Smooth muscle cell (in vitro differentiated cells): ENCODE results near the gene DRAM1. TPM values are rescaled to one million over a fixed set of nuclear protein-coding genes. Genes with fewer than 3 reads are reported as not detected.
A peak's percentile ranks its signal among the peaks of the same experiment; 100 is the strongest.

ENCODE experiments used
- DNase-seq: peaks from one replicate; lab custom pipeline; 2025; ENCODE audit not compliant: unreplicated experiment; lab: John Stamatoyannopoulos, UW
- H2AFZ ChIP-seq: fragments of 200-600 bp; sonication (generic); 2 replicates; pipeline ENCODE4 v1.6.0; 2016; ENCODE audit warnings: antibody characterized with exemption, low read depth, mild to moderate bottlenecking
- H3F3A ChIP-seq: fragments of 200-600 bp; sonication (generic); 2 replicates; pipeline ENCODE4 v1.6.0; 2017; ENCODE audit warnings: antibody characterized with exemption, low read depth
- H3K27ac ChIP-seq: fragments of 200-600 bp; sonication (generic); 2 replicates; pipeline ENCODE4 v1.5.1; 2016; ENCODE audit warnings: low read depth, mild to moderate bottlenecking
- H3K27me3 ChIP-seq: fragments of 200-600 bp; sonication (generic); 2 replicates; pipeline ENCODE4 v1.6.1; 2016; ENCODE audit warnings: low read depth, mild to moderate bottlenecking
- H3K36me3 ChIP-seq: fragments of 200-600 bp; sonication (generic); 2 replicates; pipeline ENCODE4 v1.5.1; 2016; ENCODE audit warnings: low read depth
- H3K4me1 ChIP-seq: fragments of 200-600 bp; sonication (generic); 2 replicates; pipeline ENCODE4 v1.5.1; 2016; ENCODE audit warnings: low read depth
- H3K4me2 ChIP-seq: fragments of 200-600 bp; sonication (generic); 2 replicates; pipeline ENCODE4 v1.6.0; 2016; ENCODE audit warnings: mild to moderate bottlenecking
- H3K4me3 ChIP-seq: fragments of 200-600 bp; sonication (generic); 2 replicates; pipeline ENCODE4 v1.5.1; 2016; ENCODE audit warnings: mild to moderate bottlenecking
- H3K79me2 ChIP-seq: fragments of 200-600 bp; sonication (generic); 2 replicates; pipeline ENCODE4 v1.6.0; 2016; ENCODE audit warnings: low read depth, mild to moderate bottlenecking
- H3K9ac ChIP-seq: fragments of 200-600 bp; sonication (generic); 2 replicates; pipeline ENCODE4 v1.6.0; 2016; ENCODE audit warnings: low read depth
- H3K9me3 ChIP-seq: fragments of 200-600 bp; sonication (generic); replicated peaks from 2 replicates; pipeline ENCODE4 v1.5.1; 2016; ENCODE audit warnings: low read depth
- H4K20me1 ChIP-seq: fragments of 200-600 bp; sonication (generic); 2 replicates; pipeline ENCODE4 v1.6.0; 2016; ENCODE audit warnings: low read depth
- CTCF ChIP-seq: fragments of 200-600 bp; sonication (generic); IDR thresholded peaks from 2 replicates; pipeline ENCODE4 v1.5.1; 2017; ENCODE audit warnings: borderline replicate concordance, mild to moderate bottlenecking, antibody characterized with exemption; ENCODE audit not compliant: insufficient read depth, poor library complexity, severe bottlenecking
- WGBS: methylation state at CpG from one replicate; pipeline ENCODE4 v1.1.7; 2016; ENCODE audit warnings: low lambda C conversion rate; 5-methylcytosine and 5-hydroxymethylcytosine counted together
- polyA plus RNA-seq: library from polyadenylated mRNA; unstranded; fragments of >200 nt; fragmentation: Nextera tagmentation; extraction: Ambion mirVana; gene quantifications from 2 replicates; pipeline ENCODE4 v1.2.1, GENCODE V29; 2016
- total RNA-seq: library from RNA; depleted of rRNA; stranded (reverse); fragments of >200 nt; gene quantifications from 2 replicates; pipeline ENCODE4 v1.2.3, GENCODE V29; 2014

DRAM1 gene
- total and polyA plus RNA-seq, 2 experiments from 2014 or later, result 22.7 to 31.2 TPM

- TF ChIP-seq CTCF, result no peak
- DNase-seq, result no peak
- Histone ChIP-seq H3K79me2 (no peaks in the 10 kb centered on the region), H3K9ac (no peak overlapping the region), H3K27ac (peak overlapping the region; percentile 40), H3F3A (peaks cover 20% of the 10 kb centered on the region), H3K9me3 (no peaks in the 10 kb centered on the region), H3K4me2 (peak overlapping the region; percentile 28), H3K27me3 (no peaks in the 10 kb centered on the region), H2AFZ (peak overlapping the region; percentile 68), H4K20me1 (no peaks in the 10 kb centered on the region), H3K36me3 (no peaks in the 10 kb centered on the region), H3K4me3 (no peak overlapping the region), H3K4me1 (peaks cover 20% of the 10 kb centered on the region)
- WGBS, result 59% methylated on average over 5 of the region's 5 CpGs
Measured at GRCh38 chr12:101940400-101940950, 63.1 kb downstream of the DRAM1 start.

GRCh38 chr12:101941306-101942249 lies 64.2 kb downstream of the DRAM1 start:
- H3K9ac ChIP-seq, result no peak overlapping the region
- H3K4me1 ChIP-seq, result peaks cover 15% of the 10 kb centered on the region
- no peak for DNase-seq
- 65% methylated on average over 4 of the region's 4 CpGs for WGBS
- no peak overlapping the region for H3K4me2 ChIP-seq
- H3K79me2 ChIP-seq, result no peaks in the 10 kb centered on the region
- no peak for TF ChIP-seq CTCF
- H4K20me1 ChIP-seq, result no peaks in the 10 kb centered on the region
- peaks cover 17% of the 10 kb centered on the region for H3F3A ChIP-seq
- H3K27ac ChIP-seq, result no peak overlapping the region
- no peak overlapping the region for H3K4me3 ChIP-seq
- H3K27me3 ChIP-seq, result no peaks in the 10 kb centered on the region
- peak overlapping the region; percentile 20 for H2AFZ ChIP-seq
- H3K9me3 ChIP-seq, result no peaks in the 10 kb centered on the region
- H3K36me3 ChIP-seq, result no peaks in the 10 kb centered on the region

GRCh38 chr12:101942250-101942605 lies 64.8 kb downstream of the DRAM1 start:
- H3K9ac ChIP-seq, result no peak overlapping the region
- no peak for DNase-seq
- no peaks in the 10 kb centered on the region for H3K9me3 ChIP-seq
- H3K27me3 ChIP-seq, result no peaks in the 10 kb centered on the region
- H3K4me3 ChIP-seq, result no peak overlapping the region
- H3K4me2 ChIP-seq, result no peak overlapping the region
- TF ChIP-seq CTCF, result no peak
- no peaks in the 10 kb centered on the region for H3K79me2 ChIP-seq
- no peak overlapping the region for H3K27ac ChIP-seq
- H3F3A ChIP-seq, result peaks cover 10% of the 10 kb centered on the region
- H4K20me1 ChIP-seq, result no peaks in the 10 kb centered on the region
- no peaks in the 10 kb centered on the region for H3K36me3 ChIP-seq
- peaks cover 9% of the 10 kb centered on the region for H3K4me1 ChIP-seq
- WGBS, result 96% methylated on average over 1 of the region's 1 CpG
- no peak overlapping the region for H2AFZ ChIP-seq
